PC-9 (cell line): Measurements from ENCODE around the gene CRTC3. TPM values are rescaled to one million over a fixed set of nuclear protein-coding genes. Genes with fewer than 3 reads are reported as not detected.
"Not testable (repeated sequence)": the region's sequence is repeated elsewhere in the genome, so short reads cannot be mapped to it uniquely, and the experiment has no call there.

Experiments
- BruUV-seq: library from RNA; stranded (reverse); fragments of 400-500 nt; replicated peaks from 2 replicates; lab custom pipeline; 2021; lab: Mats Ljungman, UMichigan
- CTCF ChIA-PET: fragments of 300-600 bp; sonication (Branson Sonifier 250); formaldehyde crosslinking; loops from one replicate; lab custom pipeline; 2022; ENCODE audit warnings: antibody characterized with exemption; lab: Charles Lee
- POLR2A ChIA-PET: fragments of 300-600 bp; sonication (Branson Sonifier 250); formaldehyde crosslinking; loops from one replicate; lab custom pipeline; 2022; ENCODE audit warnings: antibody characterized with exemption; ENCODE audit not compliant: unreplicated experiment; lab: Charles Lee
- DNase-seq, 2 experiments: peaks; one replicate each; pipeline versions ENCODE4 v3.0.0 to v3.0.0-alpha.2; 2015 to 2022; ENCODE audit warnings: mixed read lengths in 1 of 2
- H2AFZ ChIP-seq: fragments of 200-600 bp; sonication (generic); 2 replicates; pipeline ENCODE4 v1.8.1; 2017; ENCODE audit warnings: antibody characterized with exemption
- H3F3A ChIP-seq: fragments of 200-600 bp; sonication (generic); 2 replicates; pipeline ENCODE4 v1.8.1; 2017; ENCODE audit warnings: antibody characterized with exemption, mild to moderate bottlenecking, low read depth; ENCODE audit not compliant: insufficient read depth
- H3K27ac ChIP-seq: fragments of 200-600 bp; sonication (generic); 2 replicates; pipeline ENCODE4 v1.6.1; 2016; ENCODE audit warnings: mixed run types
- H3K27me3 ChIP-seq: fragments of 200-600 bp; sonication (generic); 2 replicates; pipeline ENCODE4 v1.6.1; 2016; ENCODE audit warnings: low read depth, mixed run types; ENCODE audit not compliant: insufficient read depth
- H3K36me3 ChIP-seq: fragments of 200-600 bp; sonication (generic); 2 replicates; pipeline ENCODE4 v1.6.1; 2016; ENCODE audit warnings: low read depth, mixed run types
- H3K4me1 ChIP-seq: fragments of 200-600 bp; sonication (generic); replicated peaks from 2 replicates; pipeline ENCODE4 v1.6.1; 2016; ENCODE audit warnings: mixed run types; ENCODE audit not compliant: insufficient read depth
- H3K4me2 ChIP-seq: fragments of 200-600 bp; sonication (generic); 2 replicates; pipeline ENCODE4 v1.6.1; 2017; ENCODE audit warnings: mixed run types
- H3K4me3 ChIP-seq: fragments of 200-600 bp; sonication (generic); 2 replicates; pipeline ENCODE4 v1.6.1; 2016; ENCODE audit warnings: mixed run types
- H3K79me2 ChIP-seq: fragments of 200-600 bp; sonication (generic); 2 replicates; pipeline ENCODE4 v1.6.1; 2017; ENCODE audit warnings: low read depth, mixed run types
- H3K9me2 ChIP-seq: fragments of 200-600 bp; sonication (generic); 2 replicates; pipeline ENCODE4 v1.8.1; 2017; ENCODE audit warnings: mild to moderate bottlenecking; ENCODE audit not compliant: insufficient read depth
- H3K9me3 ChIP-seq: fragments of 200-600 bp; sonication (generic); 2 replicates; pipeline ENCODE4 v1.8.1; 2016; ENCODE audit warnings: low read depth; ENCODE audit not compliant: insufficient read depth
- H4K20me1 ChIP-seq: fragments of 200-600 bp; sonication (generic); 2 replicates; pipeline ENCODE4 v1.8.1; 2017; ENCODE audit not compliant: insufficient read depth
- EZH2 ChIP-seq: fragments of 200-600 bp; sonication (generic); IDR thresholded peaks from 2 replicates; pipeline ENCODE4 v1.8.0; 2017; ENCODE audit warnings: antibody characterized with exemption, low read depth
- intact Hi-C: fragments of 100-400 bp; cut with micrococcal nuclease; formaldehyde crosslinking; loops from one replicate; pipeline ENCODE4 v1.10.0; 2022; ENCODE audit not compliant: unreplicated experiment
- total RNA-seq: library from RNA; stranded (reverse); gene quantifications from 2 replicates; pipeline ENCODE4 v1.2.3, GENCODE V29; 2021
- TF ChIP-seq, protein P1 (sequence below): fragments of 200-600 bp; sonication (generic); conservative IDR thresholded peaks from 2 replicates; pipeline ENCODE4 v1.6.1; 2017; ENCODE audit warnings: mixed run types, antibody characterized with exemption, mild to moderate bottlenecking, moderate library complexity

The CRTC3 gene
- total RNA-seq, 1 experiment from 2014 or later, result 18.6 TPM

GRCh38 chr15:90659481-90659880 lies 129.8 kb downstream of the CRTC3 start:
- peaks cover 15% of the 10 kb centered on the region for H3K4me1 ChIP-seq
- H4K20me1 ChIP-seq, result no peaks in the 10 kb centered on the region
- H3K79me2 ChIP-seq, result peaks cover 1% of the 10 kb centered on the region; the same call in 1 of the 2 replicates
- intact Hi-C loops, result no loop called here
- H3K27ac ChIP-seq, result no peak overlapping the region
- no peak overlapping the region for H3K4me2 ChIP-seq
- no peaks in the 10 kb centered on the region for H3K9me3 ChIP-seq
- no peaks in the 10 kb centered on the region for H3K36me3 ChIP-seq
- no peaks in the 10 kb centered on the region for H3K9me2 ChIP-seq
- no peak for DNase-seq
- peaks cover 20% of the 10 kb centered on the region; the same call in 1 of the 2 replicates for H3F3A ChIP-seq
- ChIA-PET CTCF (interaction anchor here (0.5 kb wide), 1 partner anchor 410 kb away, joined by 3 read pairs; the partner anchor contains the start of gene TTLL13), POLR2A (no interaction called here)
- H3K27me3 ChIP-seq, result no peaks in the 10 kb centered on the region
- no peak for TF ChIP-seq EZH2
- TF ChIP-seq, protein P1, sequence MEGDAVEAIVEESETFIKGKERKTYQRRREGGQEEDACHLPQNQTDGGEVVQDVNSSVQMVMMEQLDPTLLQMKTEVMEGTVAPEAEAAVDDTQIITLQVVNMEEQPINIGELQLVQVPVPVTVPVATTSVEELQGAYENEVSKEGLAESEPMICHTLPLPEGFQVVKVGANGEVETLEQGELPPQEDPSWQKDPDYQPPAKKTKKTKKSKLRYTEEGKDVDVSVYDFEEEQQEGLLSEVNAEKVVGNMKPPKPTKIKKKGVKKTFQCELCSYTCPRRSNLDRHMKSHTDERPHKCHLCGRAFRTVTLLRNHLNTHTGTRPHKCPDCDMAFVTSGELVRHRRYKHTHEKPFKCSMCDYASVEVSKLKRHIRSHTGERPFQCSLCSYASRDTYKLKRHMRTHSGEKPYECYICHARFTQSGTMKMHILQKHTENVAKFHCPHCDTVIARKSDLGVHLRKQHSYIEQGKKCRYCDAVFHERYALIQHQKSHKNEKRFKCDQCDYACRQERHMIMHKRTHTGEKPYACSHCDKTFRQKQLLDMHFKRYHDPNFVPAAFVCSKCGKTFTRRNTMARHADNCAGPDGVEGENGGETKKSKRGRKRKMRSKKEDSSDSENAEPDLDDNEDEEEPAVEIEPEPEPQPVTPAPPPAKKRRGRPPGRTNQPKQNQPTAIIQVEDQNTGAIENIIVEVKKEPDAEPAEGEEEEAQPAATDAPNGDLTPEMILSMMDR, result no peak
- no peak overlapping the region for H2AFZ ChIP-seq
- no TSS peak for BruUV-seq
- H3K4me3 ChIP-seq, result no peak overlapping the region

DNA sequence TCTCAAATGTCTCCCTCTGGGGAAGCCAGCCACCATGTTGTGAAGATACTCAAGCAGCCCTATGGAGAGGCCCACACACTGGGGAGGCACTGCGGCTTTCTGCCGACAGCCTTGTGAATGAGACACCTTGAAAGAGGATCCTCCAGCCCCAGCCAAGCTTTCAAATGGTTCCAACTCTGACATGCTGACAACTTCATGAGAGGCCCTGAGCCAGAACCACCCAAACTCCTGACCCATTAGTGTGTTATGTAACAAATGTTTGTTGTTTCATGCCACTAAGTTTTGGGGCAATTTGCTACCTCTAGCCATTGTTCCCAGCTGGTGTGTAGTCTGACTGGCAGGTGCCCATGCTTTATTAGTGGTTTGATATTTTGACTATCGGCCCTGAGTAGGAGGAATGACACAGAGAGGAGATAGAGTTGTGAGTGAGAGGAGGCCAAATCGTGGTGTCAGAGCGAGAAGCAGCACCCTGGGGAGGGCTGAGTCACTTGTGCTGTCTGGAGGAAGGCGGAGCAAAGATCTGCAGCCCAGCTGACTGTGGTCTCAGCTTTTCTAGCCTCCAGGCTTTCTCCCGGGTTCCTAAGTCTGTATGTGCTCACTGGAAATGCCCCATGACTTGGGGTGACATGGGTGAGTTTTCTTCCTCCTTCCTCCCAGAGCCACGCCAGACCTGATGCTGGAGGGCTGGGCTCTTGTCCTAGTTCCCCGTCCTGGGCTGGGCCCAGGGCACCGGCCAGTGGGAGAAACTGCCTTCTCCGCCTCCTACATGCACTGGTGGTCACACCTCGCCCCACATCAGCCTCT lies 130.7 kb downstream of the CRTC3 start:
- ChIA-PET POLR2A (no interaction called here), CTCF (interaction anchor here (0.5 kb wide), 1 partner anchor 411 kb away, joined by 3 read pairs; the partner anchor contains the start of gene TTLL13)
- Histone ChIP-seq H3K36me3 (no peaks in the 10 kb centered on the region), H3K4me3 (peak overlapping the region; percentile 31; the same call in 1 of the 2 replicates), H3K79me2 (peaks cover 7% of the 10 kb centered on the region; the same call in 1 of the 2 replicates), H3K27ac (peak overlapping the region; percentile 55), H3K27me3 (no peaks in the 10 kb centered on the region), H3K9me2 (no peaks in the 10 kb centered on the region), H4K20me1 (no peaks in the 10 kb centered on the region), H3F3A (peaks cover 20% of the 10 kb centered on the region; the same call in 1 of the 2 replicates), H3K4me1 (peaks cover 19% of the 10 kb centered on the region), H2AFZ (0 out of 2 replicates have a peak overlapping the region, but pooled peaks have one; percentile 63), H3K4me2 (peak overlapping the region; percentile 60), H3K9me3 (no peaks in the 10 kb centered on the region)
- TF ChIP-seq, protein P1, result no peak
- no peak for TF ChIP-seq EZH2
- BruUV-seq, result no TSS peak
- intact Hi-C loops, result loop anchor here (5.0 kb wide), 1 partner anchor 212 kb away; no protein-coding TSS in a partner anchor
- peak; percentile 69 to 85 for DNase-seq

GRCh38 chr15:90660999-90661330 lies 131.2 kb downstream of the CRTC3 start:
- H3K27ac ChIP-seq, result peak overlapping the region; percentile 55
- CTCF ChIA-PET, result not testable (repeated sequence)

GRCh38 chr15:90664081-90664461 lies 134.3 kb downstream of the CRTC3 start:
- H2AFZ ChIP-seq, H3K36me3 ChIP-seq, H4K20me1 ChIP-seq, BruUV-seq, H3K27ac ChIP-seq, H3K4me3 ChIP-seq, H3K9me3 ChIP-seq, H3K27me3 ChIP-seq, POLR2A ChIA-PET, H3K79me2 ChIP-seq, H3K4me2 ChIP-seq, DNase-seq, H3K9me2 ChIP-seq: not testable (repeated sequence)
- H3F3A ChIP-seq, result peaks cover 27% of the 10 kb centered on the region; the same call in 1 of the 2 replicates
- CTCF ChIA-PET, result interaction anchor here (0.9 kb wide), 1 partner anchor 237 kb away, joined by 3 read pairs; no protein-coding TSS in a partner anchor
- intact Hi-C loops, result loop anchor here (5.0 kb wide), 1 partner anchor 208 kb away; no protein-coding TSS in a partner anchor
- peaks cover 43% of the 10 kb centered on the region for H3K4me1 ChIP-seq

More at GRCh38 chr15:90660999-90661330, 131.2 kb downstream of the CRTC3 start:
- BruUV-seq, H3K9me3 ChIP-seq, POLR2A ChIA-PET, H3K27me3 ChIP-seq, H4K20me1 ChIP-seq, DNase-seq, H3K36me3 ChIP-seq, H3K79me2 ChIP-seq, H3K9me2 ChIP-seq: not testable (repeated sequence)
- peak overlapping the region; percentile 31; the same call in 1 of the 2 replicates for H3K4me3 ChIP-seq
- H2AFZ ChIP-seq, result 0 out of 2 replicates have a peak overlapping the region, but pooled peaks have one; percentile 63
- intact Hi-C loops, result loop anchor here (5.0 kb wide), 1 partner anchor 211 kb away; no protein-coding TSS in a partner anchor
- H3K4me1 ChIP-seq, result peaks cover 20% of the 10 kb centered on the region
- H3F3A ChIP-seq, result peaks cover 20% of the 10 kb centered on the region; the same call in 1 of the 2 replicates
- H3K4me2 ChIP-seq, result peak overlapping the region; percentile 60
